Common myeloid progenitor, CD34-positive (primary cell): Measurements from ENCODE around the gene TRIM41.

Experiments
- CTCF ChIA-PET: fragments of 350-600 bp; sonication (Branson Sonifier 250); formaldehyde crosslinking; loops from one replicate; lab custom pipeline; 2021; ENCODE audit warnings: antibody characterized with exemption; lab: Charles Lee
- POLR2A ChIA-PET: fragments of 350-600 bp; sonication (Branson Sonifier 250); formaldehyde crosslinking; loops from one replicate; lab custom pipeline; 2021; ENCODE audit warnings: antibody characterized with exemption; lab: Charles Lee
- DNase-seq, 3 donors: peaks; one replicate each; pipeline versions ENCODE4 v3.0.0 to v3.0.0-alpha.2; 2013
- H3K27ac ChIP-seq, 2 experiments: 1 replicate in 1 of 2; 2 replicates in 1 of 2; pipeline ENCODE4 v1.7.0; 2013; ENCODE audit warnings: inconsistent platforms in 2 of 2, low read length in 2 of 2, mild to moderate bottlenecking in 2 of 2, low read depth in 1 of 2, moderate library complexity in 1 of 2; ENCODE audit not compliant: severe bottlenecking in 2 of 2, insufficient read depth in 1 of 2, poor library complexity in 1 of 2
- H3K27me3 ChIP-seq, 5 experiments: replicated peaks in 2 of 5; 1 replicate in 3 of 5; 2 replicates in 2 of 5; pipeline versions ENCODE4 v1.6.1 to v1.7.0; 2013; ENCODE audit warnings: low read length in 4 of 5, mild to moderate bottlenecking in 2 of 5, moderate library complexity in 2 of 5, inconsistent platforms in 1 of 5; ENCODE audit not compliant: insufficient read depth in 5 of 5, control insufficient read depth in 4 of 5
- H3K36me3 ChIP-seq, 4 experiments: 1 replicate in 2 of 4; 2 replicates in 2 of 4; pipeline versions ENCODE4 v1.6.1 to v1.7.0; 2013; ENCODE audit warnings: low read length in 3 of 4, control low read depth in 1 of 4, mild to moderate bottlenecking in 1 of 4; ENCODE audit not compliant: control insufficient read depth in 4 of 4, insufficient read depth in 4 of 4
- H3K4me1 ChIP-seq, 4 experiments: 1 replicate in 3 of 4; 2 replicates in 1 of 4; pipeline versions ENCODE4 v1.6.1 to v1.7.1; 2013; ENCODE audit warnings: low read length in 3 of 4, mild to moderate bottlenecking in 3 of 4, control low read depth in 1 of 4, inconsistent platforms in 1 of 4, moderate library complexity in 1 of 4; ENCODE audit not compliant: control insufficient read depth in 4 of 4, insufficient read depth in 4 of 4; ENCODE audit errors: control extremely low read depth in 1 of 4
- H3K4me3 ChIP-seq, 7 experiments: 1 replicate in 4 of 7; 2 replicates in 3 of 7; pipeline versions ENCODE4 v1.5.1 to v1.7.0; 2013; ENCODE audit warnings: mild to moderate bottlenecking in 7 of 7, low read length in 6 of 7, moderate library complexity in 6 of 7, inconsistent platforms in 2 of 7, low read depth in 2 of 7, control low read depth in 1 of 7; ENCODE audit not compliant: insufficient read depth in 4 of 7, control insufficient read depth in 1 of 7; ENCODE audit errors: extremely low read depth in 1 of 7
- H3K9me3 ChIP-seq, 5 experiments: 1 replicate in 4 of 5; 2 replicates in 1 of 5; pipeline versions ENCODE4 v1.6.1 to v1.7.1; 2013; ENCODE audit warnings: low read length in 4 of 5, mild to moderate bottlenecking in 2 of 5, inconsistent platforms in 1 of 5, low read depth in 1 of 5, moderate library complexity in 1 of 5; ENCODE audit not compliant: control insufficient read depth in 4 of 5, insufficient read depth in 2 of 5; ENCODE audit errors: control extremely low read depth in 1 of 5
- WGBS: methylation state at CpG from one replicate; pipeline ENCODE4 v1.1.5; 2013; ENCODE audit not compliant: insufficient coverage; 5-methylcytosine and 5-hydroxymethylcytosine counted together

Gene TRIM41

GRCh38 chr5:181242031-181242451 lies 19.0 kb downstream of the TRIM41 start:
- WGBS: 66% methylated on average over 6 of the region's 6 CpGs

DNA sequence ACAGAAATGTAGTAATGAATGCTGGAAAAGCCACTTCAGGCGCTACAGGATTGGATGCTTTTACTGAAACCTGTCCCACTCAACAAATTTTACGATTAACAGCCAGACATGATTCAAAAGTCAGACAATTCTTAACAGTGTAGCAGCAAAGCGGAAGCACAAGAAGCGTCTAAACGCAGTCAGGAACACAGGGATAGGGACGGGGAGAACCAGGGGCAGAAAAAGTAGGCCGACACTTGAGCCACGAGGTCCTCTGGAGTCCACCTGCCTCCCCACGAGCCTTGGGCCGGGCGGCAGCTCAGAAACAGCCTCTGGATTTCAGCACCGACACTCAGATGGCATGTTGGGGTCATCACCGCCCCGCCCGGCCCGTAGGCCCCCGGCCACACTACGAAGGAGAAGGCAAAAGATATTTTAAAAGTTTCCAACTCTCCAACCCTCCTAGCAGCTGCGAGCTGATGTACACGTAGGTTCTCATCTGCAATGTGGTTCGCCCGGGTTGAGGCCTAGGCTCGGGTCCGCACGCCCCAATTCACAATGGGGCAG lies 20.0 kb downstream of the TRIM41 start:
- Histone ChIP-seq H3K36me3 (peaks cover 16 to 50% (median 33%) of the 10 kb centered on the region in 4 experiments), H3K4me1 (peaks cover 15 to 55% (median 45%) of the 10 kb centered on the region in 4 experiments), H3K27me3 (no peaks in the 10 kb centered on the region), H3K9me3 (no peaks in the 10 kb centered on the region), H3K4me3 (peak overlapping the region; percentile 58 to 99 (median 98)), H3K27ac (peak overlapping the region; percentile 92 to 96)
- peak in 1 of 3 donors; percentile 26 for DNase-seq
- POLR2A ChIA-PET: interaction anchor here (0.7 to 3.0 kb wide), 5 partner anchors 12 to 75 kb away, joined by 3 to 27 read pairs (median 3); partner anchors contain the start of genes TRIM41 and TRIM52
- under 1% methylated on average over 19 of the region's 25 CpGs for WGBS
- CTCF ChIA-PET: interaction anchor here (1.3 kb wide), 2 partner anchors 8 to 17 kb away, joined by 3 to 5 read pairs; no protein-coding TSS in a partner anchor

More at GRCh38 chr5:181242031-181242451, 19.0 kb downstream of the TRIM41 start:
- peaks cover 15 to 47% (median 37%) of the 10 kb centered on the region in 4 experiments for H3K4me1 ChIP-seq
- DNase-seq: no peak
- H3K9me3 ChIP-seq: no peaks in the 10 kb centered on the region
- POLR2A ChIA-PET: interaction anchor here (3.0 kb wide), 1 partner anchor 19 kb away, joined by 27 read pairs; the partner anchor contains the start of gene TRIM41
- CTCF ChIA-PET: interaction anchor here (1.3 to 2.0 kb wide), 2 partner anchors 18 to 53 kb away, joined by 4 to 6 read pairs; no protein-coding TSS in a partner anchor
- H3K27me3 ChIP-seq: no peaks in the 10 kb centered on the region
- peaks cover 20 to 58% (median 43%) of the 10 kb centered on the region in 4 experiments for H3K36me3 ChIP-seq
- peak overlapping the region in 6 of 7 experiments; percentile 93 to 99 (median 98) for H3K4me3 ChIP-seq
- peak overlapping the region; percentile 92 to 96 for H3K27ac ChIP-seq

DNA sequence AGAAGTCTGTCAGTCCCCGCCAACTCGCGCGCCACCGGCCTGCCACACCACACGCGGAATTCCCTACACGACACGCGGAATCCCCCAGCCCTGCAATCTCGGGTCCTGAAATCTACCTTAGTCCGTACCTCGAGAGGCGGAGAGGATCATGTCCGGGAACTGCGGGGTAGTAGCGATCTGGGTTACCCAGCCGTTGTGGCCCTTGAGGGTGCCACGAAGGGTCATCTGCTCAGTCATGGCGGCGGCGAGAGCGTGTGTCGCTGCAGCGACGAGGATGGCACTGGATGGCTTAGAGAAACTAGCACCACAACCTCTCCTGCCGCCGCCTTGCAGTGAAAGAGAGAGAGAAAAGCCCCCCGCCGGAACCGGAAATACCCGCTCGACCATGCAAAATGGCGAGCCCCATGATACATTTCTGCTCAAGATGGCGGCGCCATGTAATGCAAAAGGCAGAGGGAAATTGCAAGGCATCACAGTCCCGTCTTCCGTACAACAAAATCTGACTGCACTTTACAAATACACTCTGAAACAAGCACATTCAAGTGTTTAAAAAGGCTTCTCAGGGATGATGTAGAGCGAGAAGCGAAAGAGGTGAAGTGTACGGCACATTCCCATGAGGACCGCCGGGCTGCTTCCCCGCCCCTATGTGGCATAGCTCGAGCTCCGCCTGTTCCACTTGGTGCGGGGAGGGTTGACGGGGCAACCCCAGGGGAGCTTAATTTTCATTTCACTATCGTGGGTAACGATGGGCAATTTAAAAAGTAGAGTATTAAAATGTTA lies 20.7 kb downstream of the TRIM41 start, which contains the start of gene RACK1:
TSS of gene RACK1 (minus strand) at position 343 of the 780 bp plus-strand sequence. CDS start at position 237, 106 bp downstream.
- H3K27me3 ChIP-seq: no peaks in the 10 kb centered on the region
- CTCF ChIA-PET: interaction anchor here (0.7 to 1.3 kb wide), 3 partner anchors 9 to 59 kb away, joined by 3 to 5 read pairs (median 3); no protein-coding TSS in a partner anchor

GRCh38 chr5:181245427-181246275 lies 22.6 kb downstream of the TRIM41 start:
- Histone ChIP-seq H3K27me3 (no peaks in the 10 kb centered on the region), H3K4me3 (peak overlapping the region; percentile 57 to 99 (median 91)), H3K9me3 (no peaks in the 10 kb centered on the region), H3K27ac (peak overlapping the region; percentile 66 to 96), H3K36me3 (peaks cover 7 to 36% (median 13%) of the 10 kb centered on the region in 4 experiments), H3K4me1 (peaks cover 15 to 64% (median 56%) of the 10 kb centered on the region in 4 experiments)
- 37% methylated on average over 30 of the region's 34 CpGs for WGBS
- ChIA-PET POLR2A (interaction anchor here (1.0 kb wide), 1 partner anchor 13 kb away, joined by 5 read pairs; no protein-coding TSS in a partner anchor), CTCF (interaction anchor here (1.4 to 2.3 kb wide), 4 partner anchors 9 to 56 kb away, joined by 4 to 14 read pairs (median 5); partner anchors contain the start of gene TRIM52)
- DNase-seq: no peak

More for the DNA sequence above, 20.7 kb downstream of the TRIM41 start, which contains the start of gene RACK1:
- under 1% methylated on average over 41 of the region's 50 CpGs for WGBS
- Histone ChIP-seq H3K9me3 (no peaks in the 10 kb centered on the region), H3K27ac (peak within 1 kb of the TSS; percentile 92 to 96), H3K36me3 (peaks cover 11 to 47% (median 27%) of the 10 kb centered on the region in 4 experiments), H3K4me1 (peaks cover 15 to 59% (median 49%) of the 10 kb centered on the region in 4 experiments), H3K4me3 (peak within 1 kb of the TSS; percentile 58 to 99 (median 98))
- peak; percentile 93 to 96 (median 95) for DNase-seq
- POLR2A ChIA-PET: interaction anchor here (0.8 to 3.0 kb wide), 5 partner anchors 11 to 76 kb away, joined by 3 to 27 read pairs (median 3); partner anchors contain the start of genes TRIM41 and TRIM52

- WGBS: under 1% methylated on average over 52 of the region's 55 CpGs
- Histone ChIP-seq H3K4me1 (peaks cover 15 to 59% (median 53%) of the 10 kb centered on the region in 4 experiments), H3K27me3 (no peaks in the 10 kb centered on the region), H3K4me3 (peak overlapping the region; percentile 57 to 99 (median 91)), H3K36me3 (peaks cover 4 to 32% (median 10%) of the 10 kb centered on the region in 4 experiments), H3K27ac (peak overlapping the region; percentile 66 to 96), H3K9me3 (no peaks in the 10 kb centered on the region)
- ChIA-PET CTCF (interaction anchor here (1.4 to 2.3 kb wide), 3 partner anchors 8 to 57 kb away, joined by 4 to 14 read pairs (median 6); partner anchors contain the start of gene TRIM52), POLR2A (interaction anchor here (1.0 to 2.2 kb wide), 2 partner anchors 12 to 15 kb away, joined by 5 to 13 read pairs; partner anchors contain the start of gene TRIM52)
- DNase-seq: peak; percentile 61 to 69 (median 64)
Observed at GRCh38 chr5:181246276-181247049, 23.4 kb downstream of the TRIM41 start.
